Liver (tissue), 9 donors: ENCODE measurements around the gene GLUD1. TPM values are rescaled to one million over a fixed set of nuclear protein-coding genes. Genes with fewer than 3 reads are reported as not detected.
A peak's percentile ranks its signal among the peaks of the same experiment; 100 is the strongest.

Source experiments
- DNase-seq: peaks from one replicate; pipeline ENCODE4 v3.0.0-alpha.2; 2017; ENCODE audit warnings: low spot score
- H3K27ac ChIP-seq, 2 donors: one replicate each; pipeline ENCODE4 v1.7.0; 2013; ENCODE audit warnings: inconsistent platforms in 2 of 2, low read length in 2 of 2, control low read depth in 1 of 2, low read depth in 1 of 2, mild to moderate bottlenecking in 1 of 2
- H3K27me3 ChIP-seq, 4 donors: one replicate each; pipeline versions ENCODE4 v1.6.1 to v1.7.0; 2013; ENCODE audit warnings: low read length in 3 of 4, inconsistent platforms in 1 of 4, mild to moderate bottlenecking in 1 of 4, moderate library complexity in 1 of 4; ENCODE audit not compliant: control insufficient read depth in 4 of 4, insufficient read depth in 4 of 4
- H3K36me3 ChIP-seq, 4 donors: one replicate each; pipeline versions ENCODE4 v1.6.1 to v1.7.0; 2013; ENCODE audit warnings: low read length in 3 of 4, mild to moderate bottlenecking in 3 of 4, low read depth in 1 of 4, moderate library complexity in 1 of 4; ENCODE audit not compliant: control insufficient read depth in 4 of 4, insufficient read depth in 3 of 4
- H3K4me1 ChIP-seq, 4 donors: one replicate each; pipeline versions ENCODE4 v1.6.1 to v1.7.0; 2013; ENCODE audit warnings: low read length in 3 of 4, mild to moderate bottlenecking in 3 of 4, moderate library complexity in 1 of 4; ENCODE audit not compliant: control insufficient read depth in 4 of 4, insufficient read depth in 4 of 4
- H3K4me3 ChIP-seq, 3 donors: one replicate each; pipeline versions ENCODE4 v1.6.1 to v1.7.0; 2013; ENCODE audit warnings: low read length in 3 of 3, control low read depth in 1 of 3, low read depth in 1 of 3, mild to moderate bottlenecking in 1 of 3
- H3K9ac ChIP-seq, 2 donors: one replicate each; pipeline ENCODE4 v1.7.0; 2013; ENCODE audit warnings: low read length in 2 of 2, mild to moderate bottlenecking in 2 of 2, moderate library complexity in 2 of 2, control low read depth in 1 of 2, low read depth in 1 of 2
- H3K9me3 ChIP-seq, 4 donors: one replicate each; pipeline versions ENCODE4 v1.6.1 to v1.7.0; 2013; ENCODE audit warnings: low read length in 3 of 4; ENCODE audit not compliant: control insufficient read depth in 4 of 4
- FOXA2 ChIP-seq: IDR thresholded peaks from 2 replicates; pipeline ENCODE4 v1.6.1; 2016; ENCODE audit warnings: antibody characterized with exemption
- GABPA ChIP-seq, 2 donors: IDR thresholded peaks in 1 of 2; conservative IDR thresholded peaks in 1 of 2; 2 replicates each; pipeline ENCODE4 v1.6.1; 2016; ENCODE audit warnings: antibody characterized with exemption in 2 of 2, mild to moderate bottlenecking in 1 of 2, moderate library complexity in 1 of 2
- HNF4A ChIP-seq, 2 donors: conservative IDR thresholded peaks; 2 replicates each; pipeline ENCODE4 v1.6.1; 2016; ENCODE audit warnings: antibody characterized with exemption in 2 of 2, mild to moderate bottlenecking in 2 of 2
- HNF4G ChIP-seq: IDR thresholded peaks from 2 replicates; pipeline ENCODE4 v1.6.1; 2016; ENCODE audit warnings: antibody characterized with exemption
- JUND ChIP-seq, 2 donors: IDR thresholded peaks; 2 replicates each; pipeline ENCODE4 v1.6.1; 2016; ENCODE audit warnings: antibody characterized with exemption in 2 of 2
- RAD21 ChIP-seq, 2 donors: IDR thresholded peaks; 2 replicates each; pipeline ENCODE4 v1.6.1; 2016; ENCODE audit warnings: antibody characterized with exemption in 2 of 2, mild to moderate bottlenecking in 2 of 2
- TAF1 ChIP-seq: conservative IDR thresholded peaks from 2 replicates; pipeline ENCODE4 v1.6.1; 2016; ENCODE audit warnings: antibody characterized with exemption, mild to moderate bottlenecking
- WGBS: extraction: QIAGEN DNeasy Blood & Tissue Kit; methylation state at CpG from one replicate; pipeline ENCODE4 v1.1.7; 2013; 5-methylcytosine and 5-hydroxymethylcytosine counted together
- polyA plus RNA-seq, 2 donors: library from polyadenylated mRNA; stranded (reverse) in 1 of 2; unstranded in 1 of 2; fragments of 200-250 nt in 1 of 2; fragments of >200 nt in 1 of 2; fragmentation: Nextera tagmentation in 1 of 2; extraction: Ambion mirVana in 1 of 2; gene quantifications; one replicate each; pipeline versions ENCODE4 v1.2.1 to v1.2.3, GENCODE V29; 2013 to 2015
- total RNA-seq, 2 donors: library from RNA; depleted of rRNA; stranded (reverse); fragments of >200 nt; gene quantifications; one replicate each; pipeline ENCODE4 v1.2.3, GENCODE V29; 2014
- TF ChIP-seq, protein P1 (sequence below): IDR thresholded peaks from 2 replicates; pipeline ENCODE4 v1.6.1; 2016; ENCODE audit warnings: antibody characterized with exemption
- TF ChIP-seq, protein P2 (sequence below): IDR thresholded peaks from 2 replicates; pipeline ENCODE4 v1.6.1; 2016; ENCODE audit warnings: antibody characterized with exemption, mild to moderate bottlenecking
- TF ChIP-seq, protein P3 (sequence below): IDR thresholded peaks from 2 replicates; pipeline ENCODE4 v1.6.1; 2016; ENCODE audit warnings: antibody characterized with exemption
- donor health status: healthy.
- donor health status: healthy.
- donor health status: healthy.
- donor health status: healthy.
- donor health status: healthy.

GLUD1 gene
- total and polyA plus RNA-seq, 4 donors: 335 to 601 (median 417) TPM

DNA sequence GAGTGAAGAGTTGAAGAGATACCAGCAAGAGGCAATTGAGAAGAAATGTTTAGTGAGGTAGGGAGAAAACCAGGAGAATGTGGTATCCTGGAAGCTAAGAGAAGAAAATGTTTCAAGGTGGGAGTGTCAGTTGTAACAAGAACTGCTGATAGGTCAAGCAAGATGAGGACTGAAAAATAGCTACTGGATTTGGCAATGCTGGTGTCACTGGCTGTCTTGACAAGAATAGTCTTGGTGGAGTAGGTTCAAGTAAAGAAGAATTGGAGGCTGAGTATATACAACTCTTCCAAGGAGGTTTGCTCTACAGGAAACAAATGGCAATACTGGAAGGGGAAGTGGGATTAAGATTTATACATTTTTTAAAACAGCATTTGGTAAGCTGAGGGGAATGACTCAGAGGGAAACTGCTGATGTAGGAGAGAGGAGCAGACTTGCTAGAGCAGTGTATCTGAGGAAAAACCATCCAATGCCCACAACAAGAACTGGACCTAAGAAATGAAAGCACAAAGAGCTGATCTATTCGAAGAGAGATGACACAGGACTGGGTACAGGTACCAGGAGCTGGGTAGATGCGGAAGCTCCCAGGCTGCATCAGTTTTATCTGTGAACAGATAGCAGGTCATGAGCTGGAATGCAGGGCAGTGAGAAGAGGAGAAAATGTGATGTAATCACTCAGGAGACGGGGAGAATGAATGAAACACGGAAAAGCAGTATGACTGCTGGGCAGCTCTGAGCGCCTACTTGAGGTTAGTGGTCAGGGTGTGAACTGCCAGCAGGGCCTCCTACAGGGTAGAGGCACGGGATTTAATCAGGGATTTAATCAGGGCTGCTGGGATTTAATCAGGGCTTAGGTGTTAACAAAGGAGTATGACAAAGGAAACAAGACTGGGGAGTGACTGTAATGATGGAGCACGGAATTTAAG, 40.0 kb downstream of the GLUD1 start:
- 77% methylated on average over 7 of the region's 7 CpGs for WGBS
- Histone ChIP-seq H3K4me3 (no peak overlapping the region), H3K27ac (no peak overlapping the region), H3K9ac (no peak overlapping the region), H3K27me3 (no peaks in the 10 kb centered on the region), H3K9me3 (no peaks in the 10 kb centered on the region), H3K36me3 (peaks cover 17 to 86% (median 70%) of the 10 kb centered on the region in 4 donors), H3K4me1 (peaks cover 0 to 7% (median 2%) of the 10 kb centered on the region in 4 donors)
- no peak for DNase-seq
- peak in 1 of 2 donors; percentile 18 for TF ChIP-seq JUND (IDR thresholded peaks at IDR 0.05)
- TF ChIP-seq, protein P1, sequence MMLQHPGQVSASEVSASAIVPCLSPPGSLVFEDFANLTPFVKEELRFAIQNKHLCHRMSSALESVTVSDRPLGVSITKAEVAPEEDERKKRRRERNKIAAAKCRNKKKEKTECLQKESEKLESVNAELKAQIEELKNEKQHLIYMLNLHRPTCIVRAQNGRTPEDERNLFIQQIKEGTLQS: no peak

DNA sequence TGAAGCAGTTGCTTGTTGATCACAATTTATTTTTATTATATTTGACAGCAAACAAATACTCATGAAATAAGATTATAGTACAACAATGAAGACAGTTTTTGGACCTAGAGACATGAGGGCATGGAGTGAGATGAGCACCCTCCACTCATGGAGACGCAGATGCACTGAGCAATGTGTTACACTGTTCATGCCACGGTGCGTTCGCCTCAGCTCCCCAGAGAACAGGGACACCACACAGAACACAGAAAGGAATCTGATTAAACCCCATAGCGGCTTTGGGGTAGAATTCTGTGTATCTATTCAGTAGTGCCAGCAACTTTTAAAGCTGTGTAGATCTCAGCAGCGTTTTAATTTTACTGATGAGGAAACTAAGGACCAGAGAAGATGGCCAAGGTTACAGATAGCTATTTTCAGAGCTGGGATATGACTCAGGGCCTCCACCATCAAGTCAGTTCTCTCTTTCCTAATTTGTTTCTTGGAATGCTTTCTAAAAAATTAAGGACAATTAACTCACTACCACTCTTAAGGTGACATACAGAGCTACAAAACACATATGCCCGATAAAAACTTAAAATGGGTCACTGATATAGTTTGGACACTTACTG, 41.0 kb downstream of the GLUD1 start:
- DNase-seq: no peak
- Histone ChIP-seq H3K9ac (no peak overlapping the region), H3K36me3 (peaks cover 19 to 84% (median 68%) of the 10 kb centered on the region in 4 donors), H3K4me1 (peaks cover 0 to 7% (median 2%) of the 10 kb centered on the region in 4 donors), H3K4me3 (no peak overlapping the region), H3K9me3 (no peaks in the 10 kb centered on the region), H3K27ac (no peak overlapping the region), H3K27me3 (no peaks in the 10 kb centered on the region)
- WGBS: 95% methylated on average over 7 of the region's 7 CpGs
- no peak for TF ChIP-seq HNF4A (conservative IDR thresholded peaks at IDR 0.05)
- no peak for TF ChIP-seq TAF1

DNA sequence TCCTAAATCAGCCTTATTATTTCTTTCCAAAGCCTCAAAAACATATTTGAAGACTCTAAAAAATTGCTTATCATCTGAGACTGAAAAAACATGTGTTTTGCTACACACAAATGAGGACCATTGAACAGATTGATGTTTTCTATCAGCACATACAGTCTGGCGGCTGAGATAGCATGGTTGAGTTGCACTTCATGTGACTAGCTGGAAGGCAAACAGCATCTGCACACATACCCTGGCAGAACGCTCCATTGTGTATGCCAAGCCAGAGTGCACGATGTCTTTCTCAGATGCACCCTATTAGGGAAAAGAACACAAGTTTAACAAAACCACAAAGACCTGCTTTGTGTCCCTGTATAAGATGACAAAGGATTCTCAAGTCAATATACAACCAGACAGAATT, 41.5 kb downstream of the GLUD1 start:
- Histone ChIP-seq H3K27ac (no peak overlapping the region), H3K27me3 (no peaks in the 10 kb centered on the region)
- 38% methylated on average over 3 of the region's 3 CpGs for WGBS

More for the DNA sequence above, 41.5 kb downstream of the GLUD1 start:
- no peaks in the 10 kb centered on the region for H3K9me3 ChIP-seq
- H3K4me1 ChIP-seq: peaks cover 0 to 7% (median 2%) of the 10 kb centered on the region in 4 donors
- no peak overlapping the region for H3K9ac ChIP-seq
- TF ChIP-seq GABPA (IDR thresholded peaks at IDR 0.05 in 1 of 2, conservative IDR thresholded peaks at IDR 0.05 in 1 of 2) (no peak), TAF1 (no peak), HNF4G (no peak), JUND (IDR thresholded peaks at IDR 0.05) (no peak), FOXA2 (no peak), RAD21 (IDR thresholded peaks at IDR 0.05) (peak in 1 of 2 donors; percentile 15), HNF4A (conservative IDR thresholded peaks at IDR 0.05) (peak in 1 of 2 donors; percentile 27)
- TF ChIP-seq, protein P2, sequence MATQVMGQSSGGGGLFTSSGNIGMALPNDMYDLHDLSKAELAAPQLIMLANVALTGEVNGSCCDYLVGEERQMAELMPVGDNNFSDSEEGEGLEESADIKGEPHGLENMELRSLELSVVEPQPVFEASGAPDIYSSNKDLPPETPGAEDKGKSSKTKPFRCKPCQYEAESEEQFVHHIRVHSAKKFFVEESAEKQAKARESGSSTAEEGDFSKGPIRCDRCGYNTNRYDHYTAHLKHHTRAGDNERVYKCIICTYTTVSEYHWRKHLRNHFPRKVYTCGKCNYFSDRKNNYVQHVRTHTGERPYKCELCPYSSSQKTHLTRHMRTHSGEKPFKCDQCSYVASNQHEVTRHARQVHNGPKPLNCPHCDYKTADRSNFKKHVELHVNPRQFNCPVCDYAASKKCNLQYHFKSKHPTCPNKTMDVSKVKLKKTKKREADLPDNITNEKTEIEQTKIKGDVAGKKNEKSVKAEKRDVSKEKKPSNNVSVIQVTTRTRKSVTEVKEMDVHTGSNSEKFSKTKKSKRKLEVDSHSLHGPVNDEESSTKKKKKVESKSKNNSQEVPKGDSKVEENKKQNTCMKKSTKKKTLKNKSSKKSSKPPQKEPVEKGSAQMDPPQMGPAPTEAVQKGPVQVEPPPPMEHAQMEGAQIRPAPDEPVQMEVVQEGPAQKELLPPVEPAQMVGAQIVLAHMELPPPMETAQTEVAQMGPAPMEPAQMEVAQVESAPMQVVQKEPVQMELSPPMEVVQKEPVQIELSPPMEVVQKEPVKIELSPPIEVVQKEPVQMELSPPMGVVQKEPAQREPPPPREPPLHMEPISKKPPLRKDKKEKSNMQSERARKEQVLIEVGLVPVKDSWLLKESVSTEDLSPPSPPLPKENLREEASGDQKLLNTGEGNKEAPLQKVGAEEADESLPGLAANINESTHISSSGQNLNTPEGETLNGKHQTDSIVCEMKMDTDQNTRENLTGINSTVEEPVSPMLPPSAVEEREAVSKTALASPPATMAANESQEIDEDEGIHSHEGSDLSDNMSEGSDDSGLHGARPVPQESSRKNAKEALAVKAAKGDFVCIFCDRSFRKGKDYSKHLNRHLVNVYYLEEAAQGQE: no peak
- TF ChIP-seq, protein P3, sequence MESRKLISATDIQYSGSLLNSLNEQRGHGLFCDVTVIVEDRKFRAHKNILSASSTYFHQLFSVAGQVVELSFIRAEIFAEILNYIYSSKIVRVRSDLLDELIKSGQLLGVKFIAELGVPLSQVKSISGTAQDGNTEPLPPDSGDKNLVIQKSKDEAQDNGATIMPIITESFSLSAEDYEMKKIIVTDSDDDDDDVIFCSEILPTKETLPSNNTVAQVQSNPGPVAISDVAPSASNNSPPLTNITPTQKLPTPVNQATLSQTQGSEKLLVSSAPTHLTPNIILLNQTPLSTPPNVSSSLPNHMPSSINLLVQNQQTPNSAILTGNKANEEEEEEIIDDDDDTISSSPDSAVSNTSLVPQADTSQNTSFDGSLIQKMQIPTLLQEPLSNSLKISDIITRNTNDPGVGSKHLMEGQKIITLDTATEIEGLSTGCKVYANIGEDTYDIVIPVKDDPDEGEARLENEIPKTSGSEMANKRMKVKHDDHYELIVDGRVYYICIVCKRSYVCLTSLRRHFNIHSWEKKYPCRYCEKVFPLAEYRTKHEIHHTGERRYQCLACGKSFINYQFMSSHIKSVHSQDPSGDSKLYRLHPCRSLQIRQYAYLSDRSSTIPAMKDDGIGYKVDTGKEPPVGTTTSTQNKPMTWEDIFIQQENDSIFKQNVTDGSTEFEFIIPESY: no peak
- H3K4me3 ChIP-seq: no peak overlapping the region
- H3K36me3 ChIP-seq: peaks cover 19 to 83% (median 65%) of the 10 kb centered on the region in 4 donors
- DNase-seq: no peak
